Fibroblast of upper back skin (primary cell): ENCODE data around the gene ADD3.
"Not testable (repeated sequence)": the region's sequence is repeated elsewhere in the genome, so short reads cannot be mapped to it uniquely, and the experiment has no call there.

Experiments used
- DNase-seq: peaks from one replicate; pipeline ENCODE4 v3.0.0-alpha.2; 2013

Gene ADD3

GRCh38 chr10:110114668-110115067 lies 106.9 kb downstream of the ADD3 start:
- not testable (repeated sequence) for DNase-seq

DNA sequence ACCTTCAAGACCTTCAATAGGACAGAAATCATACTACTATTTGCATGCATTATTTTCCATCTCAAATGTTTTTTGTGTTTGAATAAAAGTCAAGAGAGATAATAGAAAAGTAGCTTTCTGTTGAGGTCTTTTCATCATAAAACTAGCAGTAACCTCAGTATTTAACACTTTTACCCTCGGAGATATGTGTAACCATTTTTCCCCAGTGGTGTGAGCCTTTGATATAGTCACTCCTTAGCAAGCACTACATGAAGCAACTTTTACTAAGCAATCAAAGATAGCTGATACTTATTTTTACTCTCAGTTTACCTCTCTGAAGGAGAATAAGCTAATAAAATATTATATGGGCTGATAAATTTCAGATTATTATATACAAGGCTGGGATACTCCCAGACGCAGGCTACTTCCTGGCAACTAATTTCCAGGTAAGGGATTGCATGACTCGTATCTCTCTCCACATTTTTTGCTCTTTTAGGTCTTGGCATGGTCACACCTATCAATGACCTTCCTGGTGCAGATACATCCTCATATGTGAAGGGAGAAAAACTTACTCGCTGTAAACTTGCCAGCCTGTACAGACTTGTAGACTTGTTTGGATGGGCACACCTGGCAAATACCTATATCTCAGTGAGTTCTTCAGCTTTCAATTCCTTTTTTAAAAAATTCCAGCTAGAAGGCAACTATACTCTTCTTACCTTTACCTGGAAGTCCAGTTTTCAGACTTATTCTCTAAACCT lies 108.2 kb downstream of the ADD3 start:
- DNase-seq: no peak

DNA sequence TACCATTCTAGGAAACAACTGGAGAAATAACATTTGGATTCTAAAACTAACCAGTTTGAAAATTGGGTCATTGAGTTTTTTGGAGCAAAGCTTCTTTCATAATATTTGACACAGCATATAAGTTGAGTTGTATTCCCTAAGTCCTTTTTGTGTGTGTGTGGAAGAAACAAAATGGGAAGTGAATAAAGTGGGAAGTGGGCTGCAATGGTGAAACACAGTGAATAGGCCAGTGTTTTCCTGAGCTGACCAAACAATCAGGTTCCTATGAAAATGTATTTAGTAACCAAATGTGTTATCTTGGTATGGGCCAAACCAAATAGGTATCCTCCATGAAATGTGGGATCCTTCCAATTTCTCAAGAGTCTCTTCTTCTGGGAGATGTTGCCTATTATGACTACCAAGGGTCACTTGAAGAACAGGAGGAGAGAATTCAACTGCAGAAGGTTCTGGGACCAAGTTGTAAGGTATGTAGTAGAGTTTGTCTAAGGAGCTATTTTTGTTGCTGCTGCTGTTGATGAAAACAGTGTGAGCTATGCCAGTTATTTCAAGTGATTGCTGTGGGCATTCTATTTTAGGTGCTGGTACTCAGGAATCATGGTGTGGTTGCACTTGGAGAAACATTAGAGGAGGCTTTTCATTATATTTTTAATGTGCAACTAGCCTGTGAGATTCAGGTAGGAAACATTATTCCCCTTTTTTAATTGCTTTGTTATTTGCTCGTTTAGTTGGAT lies 111.3 kb downstream of the ADD3 start:
- DNase-seq: no peak

- DNase-seq: no peak
Measured at GRCh38 chr10:110123594-110123993, 115.8 kb downstream of the ADD3 start.

GRCh38 chr10:110129490-110129889 lies 121.7 kb downstream of the ADD3 start:
- DNase-seq: no peak

GRCh38 chr10:110134917-110135316 lies 127.1 kb downstream of the ADD3 start:
- DNase-seq: no peak

- not testable (repeated sequence) for DNase-seq
Measured at GRCh38 chr10:110135836-110136235, 128.1 kb downstream of the ADD3 start.

DNA sequence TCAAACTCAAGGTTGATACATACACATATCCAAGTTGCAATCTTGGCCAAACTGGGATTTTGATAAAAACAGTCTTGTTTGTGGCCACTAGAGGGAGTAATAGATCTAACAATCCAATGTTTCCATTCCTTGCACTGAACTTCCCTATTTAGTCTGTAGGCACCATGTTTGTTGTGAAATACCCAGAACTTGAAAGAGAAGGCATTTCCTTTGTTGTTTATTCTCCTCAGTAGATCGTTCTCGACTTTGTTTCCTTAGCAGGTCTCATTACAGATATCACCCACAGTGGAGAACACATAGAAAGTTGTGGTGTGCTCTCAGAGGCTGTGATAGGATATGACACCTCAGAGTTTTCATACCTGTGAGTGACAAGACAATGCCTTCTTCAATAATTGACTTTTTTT lies 129.4 kb downstream of the ADD3 start:
- DNase-seq: peak; percentile 68

DNA sequence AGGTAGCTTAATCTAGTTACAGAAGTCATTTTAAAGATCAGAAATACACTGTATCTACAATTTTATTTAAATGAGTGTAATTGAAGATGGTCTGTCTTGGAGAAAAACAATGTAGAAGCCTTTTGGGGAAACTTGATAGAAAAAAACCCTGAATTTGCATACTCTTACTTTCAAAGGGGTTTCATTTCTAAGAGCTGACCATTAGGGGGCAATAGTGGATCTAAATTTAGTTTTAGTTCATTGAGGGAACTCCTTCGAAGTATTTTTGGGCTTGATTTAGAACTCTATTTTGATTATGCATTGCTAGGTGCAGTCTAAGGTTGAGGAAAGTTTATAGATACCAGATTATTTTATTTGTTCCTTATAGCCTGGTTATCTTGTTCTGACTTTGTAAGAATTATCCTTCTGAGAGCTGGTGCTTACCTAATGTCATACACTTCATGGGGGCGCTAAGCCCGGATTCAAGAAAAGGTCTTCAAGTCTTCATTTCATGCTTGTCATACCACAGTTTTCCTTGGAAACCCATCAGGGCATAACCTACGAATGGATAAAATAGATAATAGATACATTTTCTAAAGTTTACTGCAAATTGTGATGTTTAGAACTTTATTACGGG lies 130.5 kb downstream of the ADD3 start:
- DNase-seq: peak; percentile 66

DNA sequence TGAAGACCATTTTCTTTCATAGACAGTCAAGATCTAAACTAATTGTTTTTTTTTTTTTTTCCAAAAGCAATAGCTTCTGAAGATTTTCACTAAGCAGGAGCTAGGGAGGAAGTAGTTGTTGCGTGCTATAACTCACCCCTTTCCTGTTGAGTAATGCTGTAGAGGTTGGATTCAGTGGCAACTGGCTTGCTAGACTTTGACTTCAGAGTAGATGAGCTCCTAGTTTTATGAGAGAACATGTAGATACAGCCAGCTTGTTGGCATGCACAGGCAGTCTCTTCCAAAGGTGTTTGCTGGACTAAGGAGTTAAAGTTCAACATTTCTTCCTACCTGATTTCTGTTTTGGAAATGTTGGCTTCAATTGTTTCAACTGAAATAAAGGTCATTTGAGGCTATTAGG lies 133.4 kb downstream of the ADD3 start:
- peak; percentile 12 for DNase-seq

DNA sequence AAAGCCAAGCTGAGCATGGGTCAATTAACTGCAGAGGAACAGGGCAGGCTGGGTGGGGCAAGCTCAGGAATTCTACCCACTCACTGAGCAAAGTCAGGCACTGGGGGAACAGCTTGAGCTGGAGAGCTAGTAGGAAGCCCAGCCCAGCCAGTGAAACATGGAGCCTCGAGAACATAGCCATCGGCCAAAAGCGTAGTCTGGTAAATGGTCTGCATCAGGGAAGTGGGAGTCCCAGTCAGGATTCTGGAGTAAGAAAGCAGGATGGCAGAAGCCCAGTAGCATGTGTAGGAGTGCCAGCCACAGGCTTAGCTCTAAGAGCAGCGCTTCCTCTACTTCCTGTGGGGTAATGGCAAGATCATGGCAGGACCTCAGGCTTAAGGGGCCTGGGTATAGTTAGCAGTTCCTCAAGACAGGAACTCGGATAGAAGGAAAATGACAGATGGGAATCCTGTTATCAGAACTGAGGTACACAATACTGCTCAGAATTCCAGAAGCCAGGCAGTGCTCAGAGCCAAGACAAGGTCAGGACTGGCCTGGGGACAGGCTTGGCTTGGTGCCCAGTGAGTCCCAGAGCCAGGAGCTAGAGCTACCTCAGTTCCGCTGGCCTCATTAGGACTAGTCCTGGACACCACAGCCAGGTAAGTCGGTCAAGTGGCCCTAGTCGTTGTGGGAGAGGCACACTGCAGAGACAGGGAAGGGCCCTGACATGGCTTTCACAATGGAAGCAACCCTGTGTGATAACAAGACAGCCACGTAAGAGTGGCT lies 134.3 kb downstream of the ADD3 start:
- no peak for DNase-seq

DNA sequence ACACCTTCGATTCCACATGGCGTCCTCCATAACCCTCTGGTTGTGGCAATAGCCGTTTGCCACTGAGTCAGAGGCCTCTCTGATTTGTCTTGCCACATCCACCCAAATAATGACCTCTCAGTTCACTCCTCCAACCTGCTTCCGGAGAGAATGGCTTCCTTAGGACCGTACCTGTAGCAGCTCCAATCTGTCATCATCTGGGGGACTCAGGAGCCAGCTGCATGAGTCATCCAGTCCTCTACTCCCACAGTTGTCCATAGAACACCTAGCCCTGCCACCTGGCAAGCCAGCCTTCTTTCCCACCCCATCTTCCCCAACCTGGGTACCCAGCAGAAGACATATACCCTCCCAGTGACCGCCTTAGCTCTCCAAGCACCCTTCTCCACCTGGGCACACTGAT lies 135.2 kb downstream of the ADD3 start:
- no peak for DNase-seq

- DNase-seq: no peak
Measured at GRCh38 chr10:110144507-110144906, 136.7 kb downstream of the ADD3 start.

DNA sequence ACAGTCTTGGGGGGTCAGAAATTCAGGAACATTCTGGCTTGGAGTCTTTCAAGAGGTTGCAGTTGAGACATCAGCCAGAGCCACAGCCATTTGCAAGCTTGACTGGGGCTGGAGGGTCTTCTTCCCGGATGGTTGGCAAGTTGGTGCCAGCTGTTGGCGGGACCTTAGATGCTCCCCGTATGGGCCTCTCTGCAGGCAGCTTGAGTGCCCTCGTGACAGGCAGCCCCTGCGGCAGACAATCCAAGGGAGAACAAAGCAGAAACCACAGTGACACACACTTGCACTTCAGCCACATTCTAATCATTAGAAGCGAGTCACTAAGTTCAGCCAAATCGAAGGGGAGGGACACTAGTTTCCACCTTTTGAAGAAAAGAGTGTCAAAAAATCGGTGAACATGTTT lies 140.2 kb downstream of the ADD3 start:
- DNase-seq: no peak

GRCh38 chr10:110149259-110149658 lies 141.5 kb downstream of the ADD3 start:
- DNase-seq: no peak

DNA sequence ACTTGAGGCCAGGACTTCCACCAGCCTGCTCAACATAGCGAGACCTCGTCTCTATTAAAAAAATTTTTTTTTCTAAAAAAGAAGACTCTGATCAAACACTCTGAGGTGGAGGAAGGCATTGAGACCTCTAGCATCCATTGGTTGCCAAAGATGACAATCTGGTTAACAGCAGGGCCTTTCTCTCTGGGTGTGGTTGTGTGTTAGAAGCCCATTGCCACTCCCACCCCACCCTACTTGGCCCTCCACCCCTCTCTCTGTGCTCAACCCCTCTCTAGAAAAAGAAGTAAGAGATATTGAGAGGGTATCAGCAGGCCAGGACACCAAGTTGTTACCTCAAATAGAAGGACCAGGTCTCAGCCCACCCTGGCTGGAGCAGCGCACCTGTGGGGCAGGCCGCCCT lies 142.3 kb downstream of the ADD3 start:
- DNase-seq: no peak

- DNase-seq: no peak
Measured at GRCh38 chr10:110150981-110151380, 143.2 kb downstream of the ADD3 start.

GRCh38 chr10:110151467-110151866 lies 143.7 kb downstream of the ADD3 start:
- no peak for DNase-seq

- DNase-seq: no peak
Measured at GRCh38 chr10:110151971-110152370, 144.2 kb downstream of the ADD3 start.

- DNase-seq: no peak
Measured at GRCh38 chr10:110153396-110153795, 145.6 kb downstream of the ADD3 start.

DNA sequence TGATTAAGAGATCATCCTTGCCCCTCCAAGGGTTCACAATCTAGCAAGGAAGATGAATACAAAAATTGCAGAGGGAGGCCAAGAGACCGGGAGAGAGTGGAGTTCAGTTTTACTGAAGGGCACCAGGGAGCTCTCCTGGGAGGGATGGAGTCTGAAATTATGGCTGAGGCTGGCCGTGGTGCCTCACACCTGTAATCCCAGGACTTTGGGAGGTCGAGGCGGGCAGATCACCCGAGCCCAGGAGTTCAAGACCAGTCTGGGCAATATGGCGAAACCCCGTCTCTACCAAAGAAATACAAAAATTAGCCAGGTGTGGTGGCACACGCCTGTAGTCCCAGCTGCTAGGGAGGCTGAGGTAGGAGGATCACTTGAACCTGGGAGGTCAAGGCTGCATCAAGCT lies 148.3 kb downstream of the ADD3 start:
- no peak for DNase-seq

DNA sequence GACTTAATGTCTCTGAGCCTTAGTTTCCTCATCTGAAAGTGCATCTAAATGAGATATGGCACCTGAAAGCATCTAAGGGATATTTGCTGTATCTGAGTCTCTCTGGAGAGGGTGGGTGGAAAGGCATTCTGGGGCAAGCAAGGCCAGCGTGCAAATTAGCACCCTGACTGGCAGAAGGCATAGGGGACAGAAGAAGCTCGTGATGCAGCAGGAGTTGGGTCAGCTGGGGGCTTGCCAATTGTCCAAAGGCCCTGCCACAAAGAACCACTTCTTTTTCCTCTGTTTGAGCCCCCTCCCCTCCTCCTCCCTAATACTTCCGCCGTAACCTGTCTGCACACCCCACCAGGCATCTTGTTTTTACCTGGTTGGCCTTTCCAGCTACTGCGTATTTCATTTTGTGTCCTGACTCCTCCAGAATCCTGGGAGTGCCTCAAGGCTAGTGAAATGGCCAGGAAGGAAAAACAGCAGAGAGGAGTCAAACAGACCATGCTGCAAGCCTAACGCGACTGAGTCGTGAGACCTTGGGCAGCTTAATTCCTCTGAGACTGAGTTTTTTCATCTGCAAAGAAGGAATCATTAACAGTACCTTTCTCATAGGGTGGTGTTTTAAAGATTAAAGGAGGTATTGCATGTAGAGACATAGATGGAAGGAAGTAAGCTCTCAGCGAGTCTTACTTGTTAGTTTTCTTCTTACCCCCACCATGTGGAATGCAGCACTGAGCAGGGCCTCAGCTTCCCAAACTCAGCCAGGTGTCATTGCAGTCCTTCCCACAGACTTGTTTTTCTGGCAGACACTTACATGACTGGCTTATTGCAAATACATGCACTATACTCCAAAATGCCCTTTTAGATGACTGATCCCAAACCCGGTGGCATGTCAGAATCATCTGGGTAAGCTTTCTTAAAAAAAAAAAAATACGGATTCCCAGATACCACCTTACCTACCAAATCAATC lies 150.5 kb downstream of the ADD3 start:
- no peak for DNase-seq
